OCI-LY7 (cell line): ENCODE results near the gene COPS3.

Experiments used
- EZH2phosphoT487 ChIP-seq: fragments of 200-600 bp; sonication (generic); IDR thresholded peaks from 2 replicates; pipeline ENCODE4 v1.6.1; 2018; ENCODE audit warnings: low read depth, borderline replicate concordance, mild to moderate bottlenecking, mixed run types, antibody characterized with exemption, low read length, moderate library complexity, mixed read lengths
- TF ChIP-seq, protein P1 (sequence below): fragments of 200-600 bp; sonication (generic); conservative IDR thresholded peaks from 2 replicates; pipeline ENCODE4 v1.5.1; 2014; ENCODE audit warnings: mild to moderate bottlenecking, antibody characterized with exemption, low read length, moderate library complexity, mixed read lengths

DNA sequence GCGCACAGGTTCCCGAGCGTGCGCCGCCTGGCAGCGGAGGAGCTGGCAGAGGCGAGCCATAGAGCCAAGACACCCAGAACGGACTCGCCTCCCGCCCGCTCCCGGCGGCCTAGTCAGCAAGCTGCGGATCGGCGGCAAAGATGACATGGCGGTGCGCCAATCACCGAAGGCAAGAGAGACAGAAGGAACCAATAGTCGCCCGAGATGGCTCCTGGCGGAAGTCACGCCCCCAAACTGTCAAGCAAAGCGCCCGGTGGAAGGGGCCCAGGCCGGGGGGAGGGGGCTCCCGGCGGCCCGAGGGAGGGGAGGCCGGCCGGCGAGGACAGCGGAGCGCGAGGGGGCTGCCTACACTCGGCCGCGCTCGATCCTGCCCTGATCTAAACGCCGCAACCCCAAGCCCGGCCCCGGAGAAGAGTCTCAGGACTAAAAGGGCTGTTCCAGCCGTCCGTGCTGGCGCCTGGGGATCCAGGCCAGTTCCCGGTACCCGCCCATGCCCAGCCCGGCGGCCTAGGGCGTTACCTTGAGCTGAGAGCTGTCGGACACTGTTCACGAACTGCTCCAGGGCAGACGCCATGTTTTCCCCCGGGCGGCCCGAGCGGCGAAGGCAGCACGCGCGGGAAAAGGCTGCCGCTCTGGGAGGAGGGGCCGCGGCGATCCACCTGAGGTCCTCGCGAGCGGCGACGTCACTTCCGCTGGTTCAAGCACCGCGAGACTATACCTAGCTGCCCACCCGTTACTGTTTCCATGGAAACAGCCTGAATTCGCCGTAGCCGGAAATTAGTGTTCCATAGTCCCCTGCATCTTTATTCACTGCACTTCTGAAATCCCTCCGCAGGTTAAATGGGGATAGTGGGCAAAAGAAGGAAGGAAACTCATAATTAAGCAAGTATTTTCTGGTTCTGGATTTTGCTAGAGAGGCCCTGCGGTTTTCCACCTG is at the start of gene COPS3:
- TF ChIP-seq, protein P1, sequence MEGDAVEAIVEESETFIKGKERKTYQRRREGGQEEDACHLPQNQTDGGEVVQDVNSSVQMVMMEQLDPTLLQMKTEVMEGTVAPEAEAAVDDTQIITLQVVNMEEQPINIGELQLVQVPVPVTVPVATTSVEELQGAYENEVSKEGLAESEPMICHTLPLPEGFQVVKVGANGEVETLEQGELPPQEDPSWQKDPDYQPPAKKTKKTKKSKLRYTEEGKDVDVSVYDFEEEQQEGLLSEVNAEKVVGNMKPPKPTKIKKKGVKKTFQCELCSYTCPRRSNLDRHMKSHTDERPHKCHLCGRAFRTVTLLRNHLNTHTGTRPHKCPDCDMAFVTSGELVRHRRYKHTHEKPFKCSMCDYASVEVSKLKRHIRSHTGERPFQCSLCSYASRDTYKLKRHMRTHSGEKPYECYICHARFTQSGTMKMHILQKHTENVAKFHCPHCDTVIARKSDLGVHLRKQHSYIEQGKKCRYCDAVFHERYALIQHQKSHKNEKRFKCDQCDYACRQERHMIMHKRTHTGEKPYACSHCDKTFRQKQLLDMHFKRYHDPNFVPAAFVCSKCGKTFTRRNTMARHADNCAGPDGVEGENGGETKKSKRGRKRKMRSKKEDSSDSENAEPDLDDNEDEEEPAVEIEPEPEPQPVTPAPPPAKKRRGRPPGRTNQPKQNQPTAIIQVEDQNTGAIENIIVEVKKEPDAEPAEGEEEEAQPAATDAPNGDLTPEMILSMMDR, result no peak
- TF ChIP-seq EZH2phosphoT487, result no peak
